Measurements from ENCODE around the gene OR1I1.

Gene OR1I1

DNA sequence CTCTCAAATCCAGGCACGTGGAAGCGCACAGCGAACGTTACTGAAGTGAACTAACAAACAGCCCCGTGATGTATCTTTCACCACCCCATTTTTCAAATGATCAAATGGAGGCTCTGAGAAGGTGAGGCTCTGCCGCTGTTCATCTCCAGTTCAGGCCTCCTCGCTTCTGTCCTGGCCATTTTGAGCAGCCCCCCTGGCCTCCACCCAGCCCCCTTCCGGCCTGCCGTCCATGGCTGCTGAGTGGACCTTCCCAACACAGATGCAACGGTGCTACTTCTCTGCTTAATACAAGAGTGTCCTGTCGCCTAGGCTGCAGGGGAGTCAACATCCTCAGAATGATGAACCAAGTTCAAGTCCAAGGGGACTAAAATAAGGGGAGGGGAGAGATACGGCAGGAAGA is 34.8 kb downstream of the OR1I1 start:
- no peak for DNase-seq

DNA sequence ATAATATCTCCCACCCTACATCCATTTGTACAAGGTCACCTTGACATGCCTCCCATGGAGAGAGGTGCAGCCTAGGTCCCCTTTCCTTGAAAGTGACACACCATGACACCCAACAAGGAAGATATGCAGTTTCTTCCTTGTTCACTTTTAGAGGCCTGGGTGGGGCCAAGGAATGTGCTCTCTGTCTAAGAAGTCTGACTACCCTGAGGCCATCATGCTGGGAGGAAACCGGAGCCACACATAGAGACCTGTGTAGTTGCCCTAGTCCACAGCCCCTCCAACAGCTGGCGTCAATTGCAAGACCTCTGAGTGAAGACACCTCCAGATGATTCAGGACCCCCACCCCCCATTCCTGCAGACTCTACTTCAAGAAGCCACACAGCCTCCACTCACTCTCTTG is 36.2 kb downstream of the OR1I1 start:
- no peak for DNase-seq

DNA sequence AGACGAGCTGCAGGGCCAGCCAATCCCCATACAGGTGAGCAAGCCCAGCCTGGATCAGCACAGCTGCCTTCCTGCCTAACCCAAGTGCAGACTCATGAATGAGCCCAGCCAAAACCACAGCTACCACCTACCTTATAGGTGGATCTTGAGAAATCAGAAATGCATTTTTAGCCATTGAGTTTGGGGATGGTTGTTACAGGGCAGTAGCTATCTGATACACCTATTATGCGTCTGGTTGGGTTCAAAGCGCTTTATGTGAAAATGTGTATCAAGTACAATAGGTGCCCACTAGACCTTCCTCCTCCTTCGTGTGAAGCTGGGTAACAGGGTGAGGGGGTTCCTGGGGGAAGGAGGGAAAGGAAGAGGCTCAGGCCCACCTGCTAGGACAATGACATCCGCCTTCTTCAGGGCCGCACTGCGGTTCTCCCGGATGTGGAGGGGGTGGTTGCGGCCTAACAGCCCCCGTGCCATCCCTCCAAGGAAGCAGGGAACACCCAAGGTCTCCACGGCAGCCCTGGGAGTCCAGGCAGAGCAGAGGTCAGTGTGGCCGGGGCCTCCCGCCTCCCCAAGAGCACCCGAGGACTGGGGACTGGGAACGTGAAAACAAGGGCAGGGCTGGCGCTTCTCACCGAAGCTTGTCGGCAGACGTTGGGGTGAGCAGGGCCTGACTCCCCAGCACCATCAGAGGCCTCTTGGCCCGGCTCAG is 36.9 kb downstream of the OR1I1 start:
- no peak for DNase-seq

DNA sequence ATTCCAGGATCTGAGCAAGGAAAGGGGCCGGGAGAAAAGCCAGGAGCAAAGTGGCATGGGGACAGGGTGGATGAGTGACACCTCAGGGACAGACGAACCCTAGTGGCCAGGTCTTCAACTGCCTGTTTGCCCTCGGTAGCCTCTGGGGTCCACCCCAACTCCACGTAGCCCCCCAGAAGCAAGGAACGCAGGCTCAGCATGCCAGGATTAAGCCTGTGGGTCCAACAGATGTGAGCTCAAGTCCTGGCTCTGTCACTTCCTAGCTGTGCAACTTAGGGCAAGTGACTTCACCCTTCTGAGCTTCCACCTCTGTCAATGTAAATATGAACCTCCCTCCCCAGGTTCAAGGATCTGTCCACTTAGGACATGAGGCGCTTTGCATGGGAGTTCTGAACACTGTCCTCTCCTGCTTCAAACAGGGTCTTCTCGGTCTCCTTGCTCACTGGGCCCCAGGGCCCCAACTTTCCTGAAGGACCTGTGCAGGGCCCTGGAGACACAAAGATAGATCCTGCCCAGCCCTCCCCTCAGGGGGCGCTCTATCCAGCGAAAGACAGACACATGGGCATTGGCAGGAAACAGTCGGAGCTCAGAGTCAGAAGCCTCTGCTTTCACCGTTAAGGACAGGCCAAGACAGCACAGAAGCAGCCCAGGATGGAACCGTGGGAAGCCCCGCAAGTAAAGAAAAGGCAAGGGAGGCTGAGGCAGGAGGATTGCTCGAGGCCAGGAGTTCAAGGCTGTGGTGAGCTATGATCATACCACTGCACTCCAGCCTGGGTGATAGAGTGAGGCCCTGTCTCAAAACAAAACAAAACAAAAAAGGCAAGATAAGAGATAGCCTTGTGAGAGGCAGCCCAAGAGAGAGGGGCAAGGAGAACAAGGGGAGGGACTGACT is 38.4 kb downstream of the OR1I1 start:
- DNase-seq = no peak

DNA sequence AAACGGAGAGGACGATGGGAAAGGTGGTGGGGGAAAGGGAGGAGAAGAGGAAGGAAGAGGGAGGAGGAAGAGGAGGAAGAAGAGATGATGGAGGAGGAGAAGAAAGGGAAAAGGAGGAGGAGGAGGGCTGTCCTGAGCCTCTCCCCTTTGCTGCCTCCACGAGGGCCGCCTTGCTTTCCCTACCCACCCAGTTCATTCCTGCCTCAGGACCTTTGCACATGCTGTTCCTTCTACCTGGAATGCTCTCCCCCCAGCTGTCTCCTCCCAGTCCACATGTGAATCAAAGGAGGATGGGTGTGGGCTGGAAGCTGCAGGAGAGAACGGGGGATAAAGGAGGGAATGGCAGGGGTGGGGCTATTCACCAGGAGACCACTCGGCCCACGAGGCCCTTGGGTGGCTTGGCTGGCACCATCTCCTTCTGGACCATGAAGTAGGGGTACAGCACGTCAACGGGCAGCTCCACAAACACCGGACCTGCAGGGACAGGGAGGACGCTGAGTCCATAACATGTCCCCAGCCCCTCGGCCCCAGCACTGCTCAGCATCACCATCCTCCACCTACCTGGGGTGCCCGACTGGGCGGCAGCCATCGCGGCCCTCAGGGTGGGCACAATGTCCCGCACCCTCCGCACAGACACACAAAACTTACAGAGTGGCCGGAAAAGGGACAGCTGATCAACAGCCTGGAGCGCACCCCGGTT is 40.5 kb downstream of the OR1I1 start:
- no peak for DNase-seq

DNA sequence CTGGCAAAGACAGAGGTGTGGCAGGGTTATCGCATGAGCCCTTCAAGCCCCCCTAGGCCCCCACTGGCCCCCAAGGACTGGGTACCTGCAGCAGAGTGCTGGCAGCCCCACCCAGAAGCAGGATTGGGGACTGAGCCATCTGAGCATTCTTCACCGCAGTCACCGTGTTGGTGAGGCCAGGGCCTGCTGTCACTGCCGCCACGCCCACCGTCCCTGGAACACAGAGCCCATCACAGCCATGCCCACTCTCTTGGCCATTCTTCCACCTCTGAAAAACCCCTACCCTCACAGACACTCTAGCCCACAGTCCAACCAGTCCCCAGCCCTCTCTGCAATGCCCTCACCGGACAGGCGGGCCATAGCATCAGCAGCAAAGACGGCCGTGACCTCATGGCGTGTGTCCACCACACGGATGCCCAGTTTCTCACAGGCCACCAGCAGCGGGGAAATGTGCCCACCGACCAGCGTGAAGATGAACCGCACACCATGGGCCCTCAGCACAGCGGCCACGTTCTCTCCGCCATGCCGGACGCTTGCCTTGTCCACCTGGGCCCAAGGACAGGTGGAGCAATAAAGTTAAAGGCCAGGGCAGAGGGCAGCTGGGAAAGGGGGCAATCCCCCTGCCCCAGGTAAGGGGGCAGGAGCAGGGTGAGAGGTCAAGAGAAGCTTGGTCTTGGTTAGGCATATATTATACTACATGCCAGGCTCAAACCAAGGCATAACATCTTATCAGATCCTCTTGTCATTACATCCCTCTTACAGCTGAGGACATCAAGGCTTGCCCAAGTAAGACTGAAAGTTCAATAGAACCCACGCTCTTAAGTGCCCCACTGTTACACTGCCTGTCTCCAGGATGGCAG is 41.2 kb downstream of the OR1I1 start:
- no peak for DNase-seq

DNA sequence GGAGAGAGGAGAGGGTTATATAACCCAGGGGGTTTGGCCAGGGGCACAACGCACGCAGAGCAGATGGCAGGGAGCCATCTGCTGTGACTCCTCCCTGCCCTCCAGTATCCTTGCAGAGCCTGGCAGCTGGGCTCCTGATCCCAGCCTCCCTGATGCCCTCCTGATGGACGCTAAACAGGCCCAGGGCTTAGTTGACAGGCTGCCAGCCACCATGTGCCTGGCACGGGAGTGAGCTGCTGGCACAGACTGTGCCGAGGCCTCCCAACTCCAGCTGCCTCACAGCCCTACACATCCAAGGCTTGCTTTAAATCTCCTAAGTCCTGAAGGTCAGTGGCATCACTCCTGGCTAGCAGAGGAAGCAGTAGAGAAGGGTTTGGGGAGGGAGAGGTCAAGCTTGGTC is 41.9 kb downstream of the OR1I1 start:
- peak in 50 of 56 donors; percentile 13 to 80 (median 64) for DNase-seq

DNA sequence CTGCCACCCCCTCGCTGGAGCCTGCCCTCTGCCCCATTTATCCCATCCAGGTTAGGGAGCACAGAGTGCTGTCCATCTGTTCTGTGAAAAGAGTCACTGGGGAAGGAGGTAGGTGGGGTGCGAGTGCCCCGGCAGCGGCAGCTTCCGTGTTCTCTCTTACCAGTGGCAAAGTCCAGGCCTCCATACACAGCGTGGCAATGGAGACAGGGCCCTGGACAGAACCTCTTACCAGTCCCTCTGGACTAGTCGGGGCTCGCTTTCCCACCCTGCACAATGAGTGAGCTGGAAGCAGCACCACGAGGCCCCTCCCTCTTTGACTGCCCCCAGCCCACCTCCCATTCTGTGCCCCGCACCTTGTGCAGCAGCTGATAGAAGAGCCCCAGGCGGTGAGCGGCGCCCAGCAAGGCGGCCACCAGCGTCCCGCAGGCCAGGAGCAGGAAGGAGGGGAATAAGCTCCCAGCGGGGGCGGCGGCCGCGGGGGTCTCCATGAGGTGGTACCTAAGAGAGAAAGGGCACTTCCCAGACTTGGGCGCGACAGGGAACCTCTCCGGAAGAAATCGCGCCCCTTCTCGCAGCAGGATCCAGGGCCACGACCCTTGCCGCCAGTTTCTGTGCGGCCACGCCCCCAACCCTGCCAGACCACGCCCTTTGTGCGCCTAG is 42.7 kb downstream of the OR1I1 start:
- peak in 8 of 56 donors; percentile 12 to 47 (median 30) for DNase-seq

DNA sequence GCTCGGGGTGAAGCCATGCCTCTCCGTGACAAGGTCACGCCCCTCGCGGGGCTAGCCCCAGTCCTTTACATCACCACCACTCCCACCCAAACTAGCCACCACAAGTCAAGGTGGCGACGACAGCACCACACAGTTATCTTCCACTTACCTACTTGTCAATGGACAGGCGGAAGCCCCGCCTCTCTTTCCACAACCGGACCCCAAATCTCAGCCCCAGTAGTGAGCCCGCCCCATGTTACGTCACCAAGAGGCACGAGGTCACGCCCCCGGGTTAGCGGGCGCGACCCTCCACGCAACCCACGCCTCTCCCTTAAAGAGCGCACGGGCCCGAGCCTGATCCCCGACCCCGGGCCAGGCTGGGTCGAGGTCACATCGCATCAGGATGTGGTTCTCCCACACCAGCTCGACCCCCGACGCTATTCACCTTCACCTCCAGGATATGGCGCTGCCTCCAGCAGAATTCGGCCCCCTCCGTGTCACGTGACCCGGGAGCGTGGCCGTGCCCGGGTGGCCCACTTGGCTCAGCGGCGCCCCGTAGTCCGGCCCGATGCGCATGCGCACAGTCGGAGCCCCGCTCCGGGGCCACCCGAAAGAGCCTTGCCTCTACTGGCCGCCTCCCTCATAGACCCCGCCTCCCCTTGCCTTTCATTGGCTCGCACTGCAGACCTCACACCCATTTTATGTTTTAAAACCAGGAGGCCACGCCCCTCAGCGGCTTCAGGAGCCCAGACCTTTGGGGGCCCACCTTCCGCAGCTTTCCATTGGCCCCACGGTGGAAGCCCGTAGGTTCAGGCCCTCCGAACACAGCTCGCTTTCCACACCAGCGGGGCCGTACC is 43.4 kb downstream of the OR1I1 start:
- DNase-seq = peak; percentile 84 to 98 (median 94)

DNA sequence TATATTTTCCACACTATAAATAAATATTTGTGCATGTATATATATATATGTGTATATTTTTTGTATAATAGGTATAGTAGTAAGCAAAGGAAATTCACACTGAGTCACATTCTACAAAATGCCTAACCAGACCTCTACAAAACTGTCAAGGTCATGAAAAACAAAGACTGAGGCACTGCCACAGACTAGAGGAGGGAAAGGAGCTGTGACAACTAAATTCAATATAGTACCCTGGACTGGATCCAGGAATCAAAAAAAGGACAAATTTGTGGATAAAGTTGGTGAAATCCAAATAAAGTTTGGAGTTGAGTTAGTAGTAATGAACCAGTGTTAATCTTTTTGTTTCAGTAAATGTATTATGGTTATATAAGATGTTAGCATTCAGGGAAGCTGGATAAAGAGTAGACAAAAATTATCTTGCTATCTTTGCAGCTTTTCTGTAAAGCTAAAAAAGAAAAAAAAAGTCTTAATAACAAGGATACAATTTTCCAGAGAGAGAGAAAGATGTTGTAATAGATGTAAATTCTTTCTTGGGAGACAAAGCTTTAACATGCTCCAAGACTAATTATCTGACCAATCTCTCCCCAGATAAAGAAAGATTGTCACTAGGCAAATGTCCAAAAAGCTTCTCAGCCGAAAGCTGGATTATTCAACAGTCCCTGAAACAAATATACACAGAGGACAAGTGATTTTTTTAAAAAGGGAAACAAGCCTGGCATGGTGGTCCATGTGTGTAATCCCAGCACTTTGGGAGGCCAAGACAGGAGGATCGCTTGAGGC is 44.3 kb downstream of the OR1I1 start:
- no peak for DNase-seq

DNA sequence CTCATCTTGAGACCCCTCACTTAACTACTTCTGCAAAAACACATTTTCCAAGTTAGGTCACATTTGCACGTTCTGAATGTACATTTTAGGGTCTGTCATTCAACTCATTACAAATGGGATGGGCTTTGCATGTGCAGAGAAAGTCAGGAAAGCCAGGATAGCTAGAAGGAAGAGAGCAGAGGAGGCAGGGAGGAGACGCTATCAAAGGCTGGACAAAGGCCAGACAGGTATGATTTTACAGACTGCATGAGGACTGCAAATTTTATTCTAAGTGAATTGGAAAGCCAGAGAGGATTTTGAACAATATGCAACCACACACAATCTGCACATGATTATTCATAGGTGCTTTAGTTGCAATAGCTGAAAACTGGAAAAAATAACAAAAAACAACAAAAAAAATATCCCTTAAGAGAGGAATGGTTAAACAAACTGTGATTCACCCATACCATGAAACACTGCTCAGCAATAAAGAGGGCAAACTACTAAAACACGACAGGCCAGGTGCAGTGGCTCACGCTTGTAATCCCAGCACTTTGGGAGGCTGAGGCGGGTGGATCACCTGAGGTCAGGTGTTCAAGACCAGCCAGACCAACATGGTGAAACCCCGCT is 46.3 kb downstream of the OR1I1 start:
- DNase-seq = no peak

DNA sequence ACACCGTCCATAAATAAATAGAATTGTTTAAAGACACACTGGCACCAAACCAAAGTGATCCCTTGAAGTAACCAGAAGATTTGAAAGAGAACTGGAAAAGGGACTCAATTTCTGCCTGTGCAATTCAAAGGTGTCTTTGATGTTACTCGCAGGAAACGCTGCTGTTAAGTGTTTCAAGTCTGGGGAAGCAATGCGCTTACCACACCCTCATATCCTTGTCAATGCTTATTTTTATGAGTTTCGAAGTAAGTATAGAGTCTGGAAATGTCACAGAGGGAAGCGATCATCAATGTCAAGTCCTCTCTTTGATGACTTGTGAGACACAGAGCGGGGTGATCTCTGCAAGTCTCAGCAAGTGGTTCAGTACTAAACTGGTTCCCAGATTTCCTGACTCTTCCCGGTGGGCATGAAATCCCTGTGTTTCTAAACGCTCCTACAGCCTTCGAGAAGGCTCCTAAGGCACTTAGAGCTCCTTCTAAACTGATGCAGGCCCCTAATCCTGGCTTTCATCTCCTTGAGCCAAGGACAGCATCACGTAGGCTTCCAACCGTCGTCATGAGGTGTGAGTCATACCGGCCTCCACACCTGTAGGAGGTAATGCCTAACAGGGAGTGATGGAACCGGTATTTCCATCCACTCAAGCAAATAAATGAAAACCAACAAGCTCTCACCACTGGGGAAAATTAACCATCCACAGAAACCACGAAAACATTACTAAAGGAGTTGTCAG is 48.0 kb downstream of the OR1I1 start:
- DNase-seq = peak in 15 of 56 donors; percentile 5 to 40 (median 20)

DNA sequence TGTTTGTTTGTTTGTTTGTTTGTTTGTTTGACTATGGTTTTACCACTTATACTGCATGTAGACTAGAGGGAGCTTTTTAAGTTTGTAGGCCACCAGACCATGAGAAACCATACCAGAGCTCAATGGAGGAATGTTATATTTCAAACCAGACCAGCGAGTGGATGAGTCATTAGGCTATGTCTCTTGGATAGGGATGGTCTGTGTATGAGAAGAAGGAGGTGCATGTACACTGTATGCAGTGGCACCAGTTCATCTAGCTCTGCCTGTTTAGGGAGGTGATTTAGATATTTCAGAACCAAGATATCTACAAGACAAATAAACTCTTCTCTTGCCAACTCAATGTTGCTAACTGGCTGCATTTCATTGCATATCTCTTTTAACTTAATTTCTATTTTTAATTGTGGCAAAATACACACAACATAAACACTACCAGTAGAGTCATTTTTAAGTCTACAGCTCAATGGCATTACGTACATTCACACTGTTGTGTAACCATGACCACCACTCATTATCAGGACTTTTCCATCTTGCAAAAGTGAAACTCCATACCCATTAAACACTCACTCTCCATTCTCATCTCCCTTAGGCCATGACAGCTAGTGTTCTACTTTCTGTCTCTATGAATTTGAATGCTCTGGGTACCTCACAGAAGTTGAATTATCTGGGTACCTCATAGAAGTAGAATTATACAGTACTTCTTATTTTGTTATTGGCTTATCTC is 54.4 kb downstream of the OR1I1 start:
- DNase-seq = no peak

DNA sequence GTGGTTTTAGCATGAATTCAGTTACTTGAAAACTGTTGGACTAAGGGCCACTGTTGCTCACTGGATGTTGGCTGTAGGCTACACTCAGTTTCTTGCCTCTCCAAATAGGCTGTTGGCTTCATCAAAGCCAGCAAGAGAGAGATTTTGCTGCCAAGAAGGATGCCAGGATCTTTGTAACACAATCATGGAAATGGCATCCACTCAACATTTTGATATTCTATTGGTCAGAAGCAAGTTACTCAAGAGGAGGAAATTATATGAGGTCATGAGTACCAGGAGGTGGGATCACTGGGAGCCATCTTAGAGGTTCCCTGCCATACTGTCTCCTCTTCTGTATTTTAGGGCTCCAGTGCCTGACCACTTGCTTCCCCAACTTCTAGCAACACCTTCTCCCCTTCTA is 55.8 kb downstream of the OR1I1 start:
- DNase-seq = no peak

DNA sequence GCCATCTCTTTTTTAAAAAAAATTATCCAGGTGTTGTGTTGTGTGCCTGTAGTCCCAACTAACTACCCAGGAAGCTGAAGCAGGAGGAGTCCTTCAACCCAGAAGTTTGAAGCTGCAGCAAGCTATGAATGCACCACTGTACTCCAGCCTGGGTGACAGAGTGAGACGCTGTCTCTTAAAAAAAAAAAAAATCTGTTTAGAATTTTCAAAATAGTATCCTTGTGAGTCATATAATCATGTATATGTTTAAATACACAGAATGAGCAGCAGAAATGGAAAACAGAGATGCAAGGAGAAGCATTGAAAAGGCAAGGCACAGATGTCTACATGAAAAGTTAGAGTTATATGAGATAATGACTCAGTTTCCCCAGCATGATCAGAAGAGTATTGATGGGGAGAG is 56.4 kb downstream of the OR1I1 start:
- no peak for DNase-seq

DNA sequence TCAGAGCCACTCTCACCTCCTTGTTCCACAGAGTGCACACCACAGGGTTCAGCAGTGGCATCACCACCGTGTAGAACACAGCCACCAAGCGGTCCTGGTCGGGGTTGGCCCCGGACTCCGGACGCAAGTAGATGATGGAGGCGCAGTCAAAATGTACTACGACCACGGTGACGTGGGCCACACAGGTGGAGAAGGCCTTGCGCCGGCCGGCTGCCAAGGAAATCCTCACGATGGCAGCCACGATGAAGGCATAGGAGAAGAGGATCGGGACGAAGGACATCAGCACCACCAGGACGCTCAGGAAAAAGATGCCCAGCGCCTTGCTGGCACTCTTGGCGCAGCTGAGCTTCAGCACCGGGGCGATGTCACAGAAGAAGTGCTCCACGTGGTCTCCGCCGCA is 59.1 kb downstream of the OR1I1 start:
- no peak for DNase-seq

DNA sequence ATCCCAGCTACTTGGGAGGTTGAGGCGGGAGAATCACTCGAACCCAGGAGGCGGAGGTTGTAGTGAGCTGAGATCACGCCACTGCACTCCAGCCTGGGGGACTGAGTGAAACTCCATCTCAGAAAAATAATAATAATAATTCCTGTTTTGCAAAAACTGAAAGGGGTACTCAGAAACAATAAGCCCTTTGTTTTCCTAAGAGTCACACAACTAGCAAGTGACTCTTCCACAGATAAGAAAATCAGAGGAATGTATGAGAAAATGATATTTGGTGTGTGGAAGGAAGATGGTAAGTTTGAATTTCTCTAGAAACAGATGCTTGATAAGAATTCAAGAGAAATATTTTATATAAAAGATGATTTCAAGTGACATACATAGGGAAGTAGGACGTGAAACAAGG is 60.3 kb downstream of the OR1I1 start:
- no peak for DNase-seq
